HepG2 (cell line): ENCODE measurements around the gene BANP. TPM values are rescaled to one million over a fixed set of nuclear protein-coding genes. Genes with fewer than 3 reads are reported as not detected.
A peak's percentile ranks its signal among the peaks of the same experiment; 100 is the strongest.

Experiments used
- BATF2 ChIP-seq: sonication (generic); formaldehyde crosslinking; IDR thresholded peaks from 2 replicates; pipeline ENCODE4 v1.8.0; 2022; ENCODE audit warnings: mild to moderate bottlenecking, missing genetic modification reagents, moderate library complexity
- HOXD1 ChIP-seq: sonication (generic); formaldehyde crosslinking; IDR thresholded peaks from 2 replicates; pipeline ENCODE4 v1.5.0; 2020; ENCODE audit warnings: missing genetic modification reagents
- MTF1 ChIP-seq: sonication (generic); formaldehyde crosslinking; IDR thresholded peaks from 2 replicates; pipeline ENCODE4 v1.5.0; 2020; ENCODE audit warnings: missing genetic modification reagents
- RFXAP ChIP-seq: sonication (generic); formaldehyde crosslinking; IDR thresholded peaks from 2 replicates; pipeline ENCODE4 v1.4.0; 2020; ENCODE audit warnings: missing genetic modification reagents, borderline replicate concordance
- TBX3 ChIP-seq: fragments of 450-650 bp; IDR thresholded peaks from 2 replicates; pipeline ENCODE4 v1.6.1; 2017; ENCODE audit warnings: antibody characterized with exemption, mild to moderate bottlenecking, inconsistent platforms, borderline replicate concordance
- THYN1 ChIP-seq: sonication (generic); formaldehyde crosslinking; IDR thresholded peaks from 2 replicates; pipeline ENCODE4 v1.8.1; 2023; ENCODE audit warnings: low read depth, mild to moderate bottlenecking, moderate library complexity, missing genetic modification reagents, borderline replicate concordance
- ZNF20 ChIP-seq: sonication (generic); formaldehyde crosslinking; IDR thresholded peaks from 2 replicates; pipeline ENCODE4 v1.4.0; 2020; ENCODE audit warnings: mild to moderate bottlenecking, moderate library complexity, missing genetic modification reagents
- ZNF616 ChIP-seq: sonication (generic); formaldehyde crosslinking; IDR thresholded peaks from 2 replicates; pipeline ENCODE4 v1.5.0; 2020; ENCODE audit warnings: low read depth, mild to moderate bottlenecking, missing genetic modification reagents
- polyA plus RNA-seq, 8 experiments: library from polyadenylated mRNA; depleted of rRNA in 3 of 8; stranded (reverse) in 7 of 8; unstranded in 1 of 8; fragments of >200 nt; fragmentation: Illumina TruSeq in 4 of 8; extraction: Trizol in 4 of 8; gene quantifications; 2 replicates each; pipeline versions ENCODE4 v1.2.1 to v1.2.3, GENCODE V29; 2011 to 2016; ENCODE audit warnings: low read depth in 4 of 8, missing spikeins in 1 of 8, mixed read lengths in 1 of 8; ENCODE audit not compliant: insufficient read depth in 1 of 8
- total RNA-seq, 5 experiments: library from RNA; depleted of rRNA; stranded (reverse); fragments of >200 nt; fragmentation: Illumina TruSeq; extraction: Trizol; gene quantifications; 2 replicates each; pipeline ENCODE4 v1.2.3, GENCODE V29; 2016; ENCODE audit warnings: low read depth in 1 of 5
- TF ChIP-seq, protein P1 (sequence below): sonication (generic); formaldehyde crosslinking; IDR thresholded peaks from 2 replicates; pipeline ENCODE4 v1.5.0; 2020; ENCODE audit warnings: mild to moderate bottlenecking, missing genetic modification reagents
- TF ChIP-seq, protein P2 (sequence below): sonication (generic); formaldehyde crosslinking; IDR thresholded peaks from 2 replicates; pipeline ENCODE4 v1.4.0; 2020; ENCODE audit warnings: missing genetic modification reagents
- TF ChIP-seq, protein P3 (sequence below): sonication (generic); formaldehyde crosslinking; IDR thresholded peaks from 2 replicates; pipeline ENCODE4 v1.5.1; 2020; ENCODE audit warnings: missing genetic modification reagents, mild to moderate bottlenecking, borderline replicate concordance
- TF ChIP-seq, protein P4 (sequence below): sonication (generic); formaldehyde crosslinking; IDR thresholded peaks from 2 replicates; pipeline ENCODE4 v1.4.0; 2020; ENCODE audit warnings: missing genetic modification reagents
- TF ChIP-seq, protein P5 (sequence below): sonication (generic); formaldehyde crosslinking; IDR thresholded peaks from 2 replicates; pipeline ENCODE4 v1.4.0; 2020; ENCODE audit warnings: mild to moderate bottlenecking, missing genetic modification reagents
- TF ChIP-seq, protein P6 (sequence below): sonication (generic); formaldehyde crosslinking; IDR thresholded peaks from 2 replicates; pipeline ENCODE4 v1.5.0; 2020; ENCODE audit warnings: missing genetic modification reagents

BANP gene
- total and polyA plus RNA-seq, 2 of the 13 experiments (the other 11 are each of a cell fraction or from before 2014, with no cell fraction given), result 20.2 to 23.8 TPM

GRCh38 chr16:87950765-87951551, at the start of gene BANP (continued):
- TF ChIP-seq, protein P1, sequence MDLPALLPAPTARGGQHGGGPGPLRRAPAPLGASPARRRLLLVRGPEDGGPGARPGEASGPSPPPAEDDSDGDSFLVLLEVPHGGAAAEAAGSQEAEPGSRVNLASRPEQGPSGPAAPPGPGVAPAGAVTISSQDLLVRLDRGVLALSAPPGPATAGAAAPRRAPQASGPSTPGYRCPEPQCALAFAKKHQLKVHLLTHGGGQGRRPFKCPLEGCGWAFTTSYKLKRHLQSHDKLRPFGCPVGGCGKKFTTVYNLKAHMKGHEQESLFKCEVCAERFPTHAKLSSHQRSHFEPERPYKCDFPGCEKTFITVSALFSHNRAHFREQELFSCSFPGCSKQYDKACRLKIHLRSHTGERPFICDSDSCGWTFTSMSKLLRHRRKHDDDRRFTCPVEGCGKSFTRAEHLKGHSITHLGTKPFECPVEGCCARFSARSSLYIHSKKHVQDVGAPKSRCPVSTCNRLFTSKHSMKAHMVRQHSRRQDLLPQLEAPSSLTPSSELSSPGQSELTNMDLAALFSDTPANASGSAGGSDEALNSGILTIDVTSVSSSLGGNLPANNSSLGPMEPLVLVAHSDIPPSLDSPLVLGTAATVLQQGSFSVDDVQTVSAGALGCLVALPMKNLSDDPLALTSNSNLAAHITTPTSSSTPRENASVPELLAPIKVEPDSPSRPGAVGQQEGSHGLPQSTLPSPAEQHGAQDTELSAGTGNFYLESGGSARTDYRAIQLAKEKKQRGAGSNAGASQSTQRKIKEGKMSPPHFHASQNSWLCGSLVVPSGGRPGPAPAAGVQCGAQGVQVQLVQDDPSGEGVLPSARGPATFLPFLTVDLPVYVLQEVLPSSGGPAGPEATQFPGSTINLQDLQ, result 0 out of 2 replicates have a peak, but pooled peaks have one; percentile 18
- TF ChIP-seq, protein P2, sequence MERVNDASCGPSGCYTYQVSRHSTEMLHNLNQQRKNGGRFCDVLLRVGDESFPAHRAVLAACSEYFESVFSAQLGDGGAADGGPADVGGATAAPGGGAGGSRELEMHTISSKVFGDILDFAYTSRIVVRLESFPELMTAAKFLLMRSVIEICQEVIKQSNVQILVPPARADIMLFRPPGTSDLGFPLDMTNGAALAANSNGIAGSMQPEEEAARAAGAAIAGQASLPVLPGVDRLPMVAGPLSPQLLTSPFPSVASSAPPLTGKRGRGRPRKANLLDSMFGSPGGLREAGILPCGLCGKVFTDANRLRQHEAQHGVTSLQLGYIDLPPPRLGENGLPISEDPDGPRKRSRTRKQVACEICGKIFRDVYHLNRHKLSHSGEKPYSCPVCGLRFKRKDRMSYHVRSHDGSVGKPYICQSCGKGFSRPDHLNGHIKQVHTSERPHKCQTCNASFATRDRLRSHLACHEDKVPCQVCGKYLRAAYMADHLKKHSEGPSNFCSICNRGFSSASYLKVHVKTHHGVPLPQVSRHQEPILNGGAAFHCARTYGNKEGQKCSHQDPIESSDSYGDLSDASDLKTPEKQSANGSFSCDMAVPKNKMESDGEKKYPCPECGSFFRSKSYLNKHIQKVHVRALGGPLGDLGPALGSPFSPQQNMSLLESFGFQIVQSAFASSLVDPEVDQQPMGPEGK (CRISPR knock-in tag), result peak; percentile 83
- TF ChIP-seq RFXAP (CRISPR knock-in tag) (peak; percentile 57; the same call in 1 of the 2 replicates), BATF2 (no peak), TBX3 (peak; percentile 41; the same call in 1 of the 2 replicates), THYN1 (CRISPR knock-in tag) (no peak), ZNF20 (no peak), MTF1 (CRISPR knock-in tag) (no peak), HOXD1 (CRISPR knock-in tag) (peak; percentile 81; the same call in 1 of the 2 replicates), ZNF616 (CRISPR knock-in tag) (no peak)
- TF ChIP-seq, protein P3, sequence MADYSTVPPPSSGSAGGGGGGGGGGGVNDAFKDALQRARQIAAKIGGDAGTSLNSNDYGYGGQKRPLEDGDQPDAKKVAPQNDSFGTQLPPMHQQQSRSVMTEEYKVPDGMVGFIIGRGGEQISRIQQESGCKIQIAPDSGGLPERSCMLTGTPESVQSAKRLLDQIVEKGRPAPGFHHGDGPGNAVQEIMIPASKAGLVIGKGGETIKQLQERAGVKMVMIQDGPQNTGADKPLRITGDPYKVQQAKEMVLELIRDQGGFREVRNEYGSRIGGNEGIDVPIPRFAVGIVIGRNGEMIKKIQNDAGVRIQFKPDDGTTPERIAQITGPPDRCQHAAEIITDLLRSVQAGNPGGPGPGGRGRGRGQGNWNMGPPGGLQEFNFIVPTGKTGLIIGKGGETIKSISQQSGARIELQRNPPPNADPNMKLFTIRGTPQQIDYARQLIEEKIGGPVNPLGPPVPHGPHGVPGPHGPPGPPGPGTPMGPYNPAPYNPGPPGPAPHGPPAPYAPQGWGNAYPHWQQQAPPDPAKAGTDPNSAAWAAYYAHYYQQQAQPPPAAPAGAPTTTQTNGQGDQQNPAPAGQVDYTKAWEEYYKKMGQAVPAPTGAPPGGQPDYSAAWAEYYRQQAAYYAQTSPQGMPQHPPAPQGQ, result 0 out of 2 replicates have a peak, but pooled peaks have one; percentile 61
- TF ChIP-seq, protein P4, sequence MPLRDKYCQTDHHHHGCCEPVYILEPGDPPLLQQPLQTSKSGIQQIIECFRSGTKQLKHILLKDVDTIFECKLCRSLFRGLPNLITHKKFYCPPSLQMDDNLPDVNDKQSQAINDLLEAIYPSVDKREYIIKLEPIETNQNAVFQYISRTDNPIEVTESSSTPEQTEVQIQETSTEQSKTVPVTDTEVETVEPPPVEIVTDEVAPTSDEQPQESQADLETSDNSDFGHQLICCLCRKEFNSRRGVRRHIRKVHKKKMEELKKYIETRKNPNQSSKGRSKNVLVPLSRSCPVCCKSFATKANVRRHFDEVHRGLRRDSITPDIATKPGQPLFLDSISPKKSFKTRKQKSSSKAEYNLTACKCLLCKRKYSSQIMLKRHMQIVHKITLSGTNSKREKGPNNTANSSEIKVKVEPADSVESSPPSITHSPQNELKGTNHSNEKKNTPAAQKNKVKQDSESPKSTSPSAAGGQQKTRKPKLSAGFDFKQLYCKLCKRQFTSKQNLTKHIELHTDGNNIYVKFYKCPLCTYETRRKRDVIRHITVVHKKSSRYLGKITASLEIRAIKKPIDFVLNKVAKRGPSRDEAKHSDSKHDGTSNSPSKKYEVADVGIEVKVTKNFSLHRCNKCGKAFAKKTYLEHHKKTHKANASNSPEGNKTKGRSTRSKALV (CRISPR knock-in tag), result no peak; the same call in 1 of the 2 replicates
- TF ChIP-seq, protein P5, sequence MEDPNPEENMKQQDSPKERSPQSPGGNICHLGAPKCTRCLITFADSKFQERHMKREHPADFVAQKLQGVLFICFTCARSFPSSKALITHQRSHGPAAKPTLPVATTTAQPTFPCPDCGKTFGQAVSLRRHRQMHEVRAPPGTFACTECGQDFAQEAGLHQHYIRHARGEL, result 0 out of 2 replicates have a peak, but pooled peaks have one; percentile 62
- TF ChIP-seq, protein P6, sequence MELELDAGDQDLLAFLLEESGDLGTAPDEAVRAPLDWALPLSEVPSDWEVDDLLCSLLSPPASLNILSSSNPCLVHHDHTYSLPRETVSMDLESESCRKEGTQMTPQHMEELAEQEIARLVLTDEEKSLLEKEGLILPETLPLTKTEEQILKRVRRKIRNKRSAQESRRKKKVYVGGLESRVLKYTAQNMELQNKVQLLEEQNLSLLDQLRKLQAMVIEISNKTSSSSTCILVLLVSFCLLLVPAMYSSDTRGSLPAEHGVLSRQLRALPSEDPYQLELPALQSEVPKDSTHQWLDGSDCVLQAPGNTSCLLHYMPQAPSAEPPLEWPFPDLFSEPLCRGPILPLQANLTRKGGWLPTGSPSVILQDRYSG (CRISPR knock-in tag), result peak; percentile 83; the same call in 1 of the 2 replicates
